Activated naive CD4-positive, alpha-beta T cell treated with anti-CD3 and anti-CD28 coated beads, Interleukin-2, amount 50 U/mL, for 72 hours (primary cell): ENCODE results near the gene PLS3. TPM values are rescaled to one million over a fixed set of nuclear protein-coding genes. Genes with fewer than 3 reads are reported as not detected.
"Not testable (repeated sequence)": the region's sequence is repeated elsewhere in the genome, so short reads cannot be mapped to it uniquely, and the experiment has no call there.

Experiments used
- ATAC-seq, 2 donors: fragments of 150-1000 bp; cut with Tn5 transposase; 2 replicates each; pipeline ENCODE4 v1.10.0; 2021; ENCODE audit warnings: mild to moderate bottlenecking in 2 of 2, moderate library complexity in 2 of 2
- DNase-seq, 2 donors: peaks; one replicate each; pipeline ENCODE4 v3.0.0; 2021 to 2022; ENCODE audit warnings: low spot score in 2 of 2
- H3K27ac Mint-ChIP-seq, 2 donors: one replicate each; pipeline ENCODE4 v1.8.0; 2022; ENCODE audit warnings: mild to moderate bottlenecking in 2 of 2, mixed read lengths in 2 of 2
- H3K36me3 Mint-ChIP-seq, 2 donors: one replicate each; pipeline ENCODE4 v1.8.0; 2022; ENCODE audit warnings: mixed read lengths in 2 of 2
- H3K9me3 Mint-ChIP-seq, 2 donors: one replicate each; pipeline ENCODE4 v1.8.0; 2022; ENCODE audit warnings: mixed read lengths in 2 of 2
- total RNA-seq, 2 donors: library from RNA; stranded (reverse); gene quantifications; one replicate each; pipeline ENCODE4 v1.2.3, GENCODE V29; 2022

The PLS3 gene
- 1 to 10 TPM in 1 of 2 donors, under 1 TPM in 1; 0.84 to 2.2 TPM for total RNA-seq

- H3K36me3 Mint-ChIP-seq = no peaks in the 10 kb centered on the region
- no peak within 1 kb of the TSS for H3K27ac Mint-ChIP-seq
- no peaks in the 10 kb centered on the region for H3K9me3 Mint-ChIP-seq
- ATAC-seq (peak; percentile 46 to 71), DNase-seq (peak in 1 of 2 donors; percentile 3)
Observed at GRCh38 chrX:115560978-115561604, at the start of gene PLS3. Gene PLS3 (plus strand): TSS chrX:115561174. CDS start chrX:115610251, 49,077 bp downstream.

GRCh38 chrX:115518113-115518512 lies 42.9 kb upstream of the PLS3 start:
- Mint-ChIP-seq H3K9me3 (no peaks in the 10 kb centered on the region), H3K27ac (no peak overlapping the region), H3K36me3 (no peaks in the 10 kb centered on the region)
- no peak for ATAC-seq
- no peak for DNase-seq

- Mint-ChIP-seq H3K9me3 (no peaks in the 10 kb centered on the region), H3K27ac (no peak overlapping the region), H3K36me3 (no peaks in the 10 kb centered on the region)
- DNase-seq = no peak
- no peak for ATAC-seq
Observed at GRCh38 chrX:115521741-115522140, 39.2 kb upstream of the PLS3 start.

- no peak for ATAC-seq
- no peak for DNase-seq
- Mint-ChIP-seq H3K36me3 (no peaks in the 10 kb centered on the region), H3K27ac (no peak overlapping the region), H3K9me3 (no peaks in the 10 kb centered on the region)
Observed at GRCh38 chrX:115522952-115523351, 38.0 kb upstream of the PLS3 start.

- DNase-seq = no peak
- no peak overlapping the region for H3K27ac Mint-ChIP-seq
- no peaks in the 10 kb centered on the region for H3K9me3 Mint-ChIP-seq
- H3K36me3 Mint-ChIP-seq = no peaks in the 10 kb centered on the region
- no peak for ATAC-seq
Observed at GRCh38 chrX:115525486-115525885, 35.5 kb upstream of the PLS3 start.

GRCh38 chrX:115531818-115532403 lies 29.1 kb upstream of the PLS3 start:
- Mint-ChIP-seq H3K9me3 (no peaks in the 10 kb centered on the region), H3K27ac (no peak overlapping the region), H3K36me3 (no peaks in the 10 kb centered on the region)
- ATAC-seq (no peak), DNase-seq (no peak)

GRCh38 chrX:115533485-115533884 lies 27.5 kb upstream of the PLS3 start:
- no peak for DNase-seq
- ATAC-seq = no peak
- no peak overlapping the region for H3K27ac Mint-ChIP-seq
- no peaks in the 10 kb centered on the region for H3K9me3 Mint-ChIP-seq
- no peaks in the 10 kb centered on the region for H3K36me3 Mint-ChIP-seq

- ATAC-seq (no peak), DNase-seq (no peak)
- no peaks in the 10 kb centered on the region for H3K36me3 Mint-ChIP-seq
- H3K27ac Mint-ChIP-seq = no peak overlapping the region
- H3K9me3 Mint-ChIP-seq = no peaks in the 10 kb centered on the region
Observed at GRCh38 chrX:115534383-115534782, 26.6 kb upstream of the PLS3 start.

GRCh38 chrX:115535421-115535820 lies 25.6 kb upstream of the PLS3 start:
- no peaks in the 10 kb centered on the region for H3K36me3 Mint-ChIP-seq
- no peaks in the 10 kb centered on the region for H3K9me3 Mint-ChIP-seq
- no peak overlapping the region for H3K27ac Mint-ChIP-seq
- ATAC-seq (no peak), DNase-seq (no peak)

- H3K27ac Mint-ChIP-seq = no peak overlapping the region
- ATAC-seq (no peak), DNase-seq (no peak)
- H3K36me3 Mint-ChIP-seq = no peaks in the 10 kb centered on the region
- H3K9me3 Mint-ChIP-seq = no peaks in the 10 kb centered on the region
Observed at GRCh38 chrX:115535844-115536243, 25.1 kb upstream of the PLS3 start.

- Mint-ChIP-seq H3K9me3 (no peaks in the 10 kb centered on the region), H3K36me3 (no peaks in the 10 kb centered on the region), H3K27ac (no peak overlapping the region)
- no peak for DNase-seq
- no peak for ATAC-seq
Observed at GRCh38 chrX:115539841-115540240, 21.1 kb upstream of the PLS3 start.

- ATAC-seq, H3K27ac Mint-ChIP-seq, H3K9me3 Mint-ChIP-seq, DNase-seq, H3K36me3 Mint-ChIP-seq: not testable (repeated sequence)
Observed at GRCh38 chrX:115541045-115541444, 19.9 kb upstream of the PLS3 start.

GRCh38 chrX:115547448-115547847 lies 13.5 kb upstream of the PLS3 start:
- ATAC-seq = no peak
- H3K27ac Mint-ChIP-seq = no peak overlapping the region
- DNase-seq = no peak
- no peaks in the 10 kb centered on the region for H3K36me3 Mint-ChIP-seq
- no peaks in the 10 kb centered on the region for H3K9me3 Mint-ChIP-seq

- no peak overlapping the region for H3K27ac Mint-ChIP-seq
- no peak for ATAC-seq
- no peaks in the 10 kb centered on the region for H3K36me3 Mint-ChIP-seq
- DNase-seq = no peak
- no peaks in the 10 kb centered on the region for H3K9me3 Mint-ChIP-seq
Observed at GRCh38 chrX:115549008-115549407, 12.0 kb upstream of the PLS3 start.

- H3K27ac Mint-ChIP-seq = no peak overlapping the region
- no peaks in the 10 kb centered on the region for H3K36me3 Mint-ChIP-seq
- ATAC-seq (no peak), DNase-seq (no peak)
- H3K9me3 Mint-ChIP-seq = no peaks in the 10 kb centered on the region
Observed at GRCh38 chrX:115553171-115553570, 7.8 kb upstream of the PLS3 start.

- no peaks in the 10 kb centered on the region for H3K9me3 Mint-ChIP-seq
- no peak for DNase-seq
- no peak for ATAC-seq
- H3K27ac Mint-ChIP-seq = no peak overlapping the region
- H3K36me3 Mint-ChIP-seq = no peaks in the 10 kb centered on the region
Observed at GRCh38 chrX:115559672-115560071, 1.3 kb upstream of the PLS3 start.

- no peaks in the 10 kb centered on the region for H3K9me3 Mint-ChIP-seq
- no peak for DNase-seq
- no peak for ATAC-seq
- no peak overlapping the region for H3K27ac Mint-ChIP-seq
- H3K36me3 Mint-ChIP-seq = no peaks in the 10 kb centered on the region
Observed at GRCh38 chrX:115560211-115560977, 580 bp upstream of the PLS3 start.
